H1 (cell line): Measurements from ENCODE around the gene UNC5B. TPM values are rescaled to one million over a fixed set of nuclear protein-coding genes. Genes with fewer than 3 reads are reported as not detected.

Experiments
- CTCF ChIA-PET: fragments of 300-600 bp; sonication (Branson Sonifier 250); formaldehyde crosslinking; loops from one replicate; lab custom pipeline; 2021; ENCODE audit not compliant: partially characterized antibody; lab: Charles Lee
- POLR2A ChIA-PET: fragments of 300-600 bp; sonication (Branson Sonifier 250); formaldehyde crosslinking; loops from one replicate; lab custom pipeline; 2021; ENCODE audit warnings: inconsistent platforms; ENCODE audit not compliant: partially characterized antibody; lab: Charles Lee
- DNase-seq, 2 experiments: peaks; one replicate each; pipeline versions ENCODE4 v3.0.0 to v3.0.0-alpha.2; 2010 to 2022; ENCODE audit warnings: low spot score in 2 of 2, low read depth in 1 of 2, mixed read lengths in 1 of 2
- FAIRE-seq: peaks from 2 replicates; lab custom pipeline; 2011; peaks lifted over from hg19 to GRCh38; lab: Jason Lieb, UNC
- H2AFZ ChIP-seq: 2 replicates; pipeline ENCODE4 v1.8.1; 2012; ENCODE audit warnings: low read length, inconsistent platforms
- H2AK5ac ChIP-seq: 2 replicates; pipeline ENCODE4 v1.6.1; 2013; ENCODE audit warnings: low read depth, low read length
- H2BK120ac ChIP-seq: replicated peaks from 2 replicates; pipeline ENCODE3; 2013; ENCODE audit warnings: low read depth, low read length, inconsistent platforms
- H2BK12ac ChIP-seq: 2 replicates; pipeline ENCODE4 v1.6.1; 2013; ENCODE audit warnings: low read depth, low read length
- H2BK15ac ChIP-seq: 2 replicates; pipeline ENCODE4 v1.6.1; 2013; ENCODE audit warnings: low read length
- H2BK20ac ChIP-seq: 2 replicates; pipeline ENCODE4 v1.6.1; 2013; ENCODE audit warnings: low read length
- H2BK5ac ChIP-seq: 2 replicates; pipeline ENCODE4 v1.6.1; 2013; ENCODE audit warnings: low read depth, low read length
- H3K14ac ChIP-seq: 2 replicates; pipeline ENCODE4 v1.6.1; 2013; ENCODE audit warnings: inconsistent platforms; ENCODE audit not compliant: insufficient read length
- H3K18ac ChIP-seq: 2 replicates; pipeline ENCODE4 v1.6.1; 2013; ENCODE audit warnings: low read length; ENCODE audit errors: extremely low read depth
- H3K23ac ChIP-seq: 2 replicates; pipeline ENCODE4 v1.6.1; 2013; ENCODE audit warnings: inconsistent platforms; ENCODE audit not compliant: insufficient read length
- H3K23me2 ChIP-seq: 2 replicates; pipeline ENCODE4 v1.6.1; 2013; ENCODE audit warnings: low read depth, low read length
- H3K27ac ChIP-seq: 2 replicates; pipeline ENCODE4 v1.6.1; 2011; ENCODE audit warnings: low read depth, low read length, inconsistent platforms
- H3K27me3 ChIP-seq, 4 experiments: replicated peaks in 1 of 4; 1 replicate in 1 of 4; 2 replicates in 3 of 4; pipeline versions ENCODE4 v1.6.1 to v1.8.1; 2011 to 2013; ENCODE audit warnings: low read length in 3 of 4, mild to moderate bottlenecking in 3 of 4, inconsistent platforms in 2 of 4, mixed read lengths in 2 of 4, moderate library complexity in 1 of 4; ENCODE audit not compliant: control insufficient read depth in 3 of 4, insufficient read depth in 3 of 4; ENCODE audit errors: extremely low read depth in 1 of 4
- H3K36me3 ChIP-seq, 4 experiments: 2 replicates each; pipeline versions ENCODE4 v1.6.1 to v1.8.1; 2011 to 2013; ENCODE audit warnings: mild to moderate bottlenecking in 4 of 4, low read length in 3 of 4, moderate library complexity in 2 of 4, control low read depth in 1 of 4, inconsistent platforms in 1 of 4; ENCODE audit not compliant: insufficient read depth in 4 of 4, control insufficient read depth in 2 of 4
- H3K4ac ChIP-seq: replicated peaks from 2 replicates; pipeline ENCODE3; 2013; ENCODE audit warnings: low read length, low read depth, mixed read lengths, inconsistent platforms; ENCODE audit not compliant: insufficient read length
- H3K4me1 ChIP-seq, 4 experiments: replicated peaks in 1 of 4; 1 replicate in 1 of 4; 2 replicates in 3 of 4; pipeline versions ENCODE4 v1.6.1 to v1.8.1; 2011 to 2013; ENCODE audit warnings: low read length in 3 of 4, inconsistent platforms in 2 of 4, mixed read lengths in 1 of 4; ENCODE audit not compliant: insufficient read depth in 4 of 4, control insufficient read depth in 3 of 4
- H3K4me2 ChIP-seq, 2 experiments: 2 replicates each; pipeline versions ENCODE4 v1.6.1 to v1.8.1; 2011 to 2013; ENCODE audit warnings: low read depth in 2 of 2, low read length in 2 of 2, control low read depth in 1 of 2, inconsistent platforms in 1 of 2, mild to moderate bottlenecking in 1 of 2; ENCODE audit not compliant: insufficient read depth in 1 of 2
- H3K4me3 ChIP-seq, 4 experiments: fragments of 200-600, 300-600 bp in 1 of 4; sonication (generic), shearing (Covaris generic), sonication (Bioruptor Twin) in 1 of 4; 2 replicates each; pipeline versions ENCODE4 v1.5.1 to v1.8.1; 2011 to 2016; ENCODE audit warnings: low read length in 4 of 4, low read depth in 3 of 4, control low read depth in 2 of 4, inconsistent platforms in 2 of 4, mild to moderate bottlenecking in 2 of 4, mixed read lengths in 1 of 4, moderate library complexity in 1 of 4; ENCODE audit not compliant: insufficient read depth in 2 of 4; ENCODE audit errors: extremely low read depth in 1 of 4
- H3K56ac ChIP-seq: replicated peaks from 2 replicates; pipeline ENCODE3; 2013; ENCODE audit warnings: low read depth, mild to moderate bottlenecking, mixed read lengths, low read length, inconsistent platforms; ENCODE audit not compliant: insufficient read length
- H3K79me1 ChIP-seq: 2 replicates; pipeline ENCODE4 v1.6.1; 2013; ENCODE audit warnings: low read depth, low read length, control low read depth
- H3K79me2 ChIP-seq, 2 experiments: 2 replicates each; pipeline versions ENCODE4 v1.6.1 to v1.8.1; 2012 to 2013; ENCODE audit warnings: low read length in 2 of 2, mild to moderate bottlenecking in 2 of 2, inconsistent platforms in 1 of 2; ENCODE audit not compliant: insufficient read depth in 2 of 2, control insufficient read depth in 1 of 2
- H3K9ac ChIP-seq, 4 experiments: replicated peaks in 1 of 4; 1 replicate in 1 of 4; 2 replicates in 3 of 4; pipeline versions ENCODE4 v1.6.1 to v1.8.1; 2011 to 2013; ENCODE audit warnings: low read depth in 3 of 4, low read length in 3 of 4, control low read depth in 2 of 4, mild to moderate bottlenecking in 2 of 4, moderate library complexity in 2 of 4, inconsistent platforms in 1 of 4; ENCODE audit errors: extremely low read depth in 1 of 4
- H3K9me3 ChIP-seq, 2 experiments: 2 replicates each; pipeline versions ENCODE4 v1.6.1 to v1.8.1; 2012 to 2013; ENCODE audit warnings: mild to moderate bottlenecking in 2 of 2, moderate library complexity in 2 of 2, control low read depth in 1 of 2, inconsistent platforms in 1 of 2, low read depth in 1 of 2, low read length in 1 of 2, mixed read lengths in 1 of 2; ENCODE audit not compliant: insufficient read depth in 2 of 2
- H4K20me1 ChIP-seq, 2 experiments: replicated peaks in 1 of 2; 2 replicates each; pipeline versions ENCODE3 to v1.8.1; 2011 to 2013; ENCODE audit warnings: inconsistent platforms in 2 of 2, low read length in 2 of 2, mild to moderate bottlenecking in 1 of 2; ENCODE audit not compliant: insufficient read depth in 2 of 2, control insufficient read depth in 1 of 2
- H4K5ac ChIP-seq: 2 replicates; pipeline ENCODE4 v1.6.1; 2013; ENCODE audit warnings: low read length, low read depth, mixed read lengths, inconsistent platforms; ENCODE audit not compliant: insufficient read length
- H4K8ac ChIP-seq: 2 replicates; pipeline ENCODE4 v1.8.0; 2013; ENCODE audit warnings: mild to moderate bottlenecking, moderate library complexity, low read length, inconsistent platforms; ENCODE audit not compliant: insufficient read depth; ENCODE audit errors: extremely low read depth
- H4K91ac ChIP-seq: replicated peaks from 2 replicates; pipeline ENCODE3; 2013; ENCODE audit warnings: low read length, mixed read lengths, inconsistent platforms; ENCODE audit not compliant: insufficient read length
- CEBPB ChIP-seq: IDR thresholded peaks from 2 replicates; pipeline ENCODE4 v1.6.1; 2012; ENCODE audit warnings: low read depth, low read length
- EGR1 ChIP-seq: IDR thresholded peaks from 2 replicates; pipeline ENCODE4 v1.6.1; 2011; ENCODE audit warnings: low read depth, low read length, borderline replicate concordance
- RXRA ChIP-seq: IDR thresholded peaks from 2 replicates; pipeline ENCODE4 v1.6.1; 2011; ENCODE audit warnings: low read depth, mild to moderate bottlenecking, low read length, moderate library complexity; ENCODE audit not compliant: insufficient read depth
- WGBS, 2 experiments: shearing (Covaris generic) in 1 of 2; methylation state at CpG; one replicate each; pipeline versions ENCODE4 v1.1.6 to v1.1.7; 2013 to 2015; ENCODE audit warnings: low lambda C conversion rate in 2 of 2, mixed read lengths in 2 of 2, inconsistent platforms in 1 of 2, low coverage in 1 of 2, missing lambda C conversion rate in 1 of 2; ENCODE audit not compliant: insufficient replicate concordance in 2 of 2, insufficient coverage in 1 of 2, insufficient read length in 1 of 2; ENCODE audit errors: extremely low coverage in 1 of 2, missing lambda C conversion rate in 1 of 2; 5-methylcytosine and 5-hydroxymethylcytosine counted together
- polyA plus RNA-seq, 7 experiments: library from polyadenylated mRNA; depleted of rRNA in 3 of 7; stranded (reverse) in 5 of 7; unstranded in 2 of 7; fragments of >200 nt in 5 of 7; fragments of 200-250 nt in 2 of 7; gene quantifications; 1 replicate in 5 of 7; 2 replicates in 1 of 7; 4 replicates in 1 of 7; pipeline versions ENCODE4 v1.2.1 to v1.2.3, GENCODE V29; 2011 to 2013; ENCODE audit warnings: missing spikeins in 2 of 7, mixed read lengths in 2 of 7
- total RNA-seq: library from RNA; stranded (reverse); fragmentation: NEBNext Ultra II Directional; extraction: Animal tissue kit (Norgen Biotek cat#: 25700); gene quantifications from 2 replicates; pipeline ENCODE4 v1.2.1, GENCODE V29; 2021

UNC5B gene
- total and polyA plus RNA-seq, 2 of the 8 experiments (the other 6 are each of a cell fraction or from before 2014, with no cell fraction given): 27.9 to 31.8 TPM

- H2AFZ ChIP-seq: no peak overlapping the region
- peaks cover 0 to 28% of the 10 kb centered on the region in 2 experiments; a peak in 2 of 4 replicates for H3K79me2 ChIP-seq
- H3K56ac ChIP-seq: no peak overlapping the region
- DNase-seq: no peak
- no peak overlapping the region for H2BK120ac ChIP-seq
- no peak overlapping the region for H4K5ac ChIP-seq
- H3K9me3 ChIP-seq: no peaks in the 10 kb centered on the region
- no peak overlapping the region for H3K9ac ChIP-seq
- peaks cover 17% of the 10 kb centered on the region for H3K79me1 ChIP-seq
- H2BK15ac ChIP-seq: peak overlapping the region; percentile 29; the same call in 1 of the 2 replicates
- 0 out of 2 replicates have a peak overlapping the region, but pooled peaks have one; percentile 97 for H2BK12ac ChIP-seq
- no peak overlapping the region for H3K4ac ChIP-seq
- ChIA-PET CTCF (interaction anchor here (0.7 to 11.1 kb wide), 14 partner anchors 8 to 378 kb away, joined by 3 to 175 read pairs (median 8); partner anchors contain the start of gene UNC5B), POLR2A (interaction anchor here (1.6 kb wide), 1 partner anchor 58 kb away, joined by 4 read pairs; no protein-coding TSS in a partner anchor)
- H3K4me3 ChIP-seq: no peak overlapping the region
- no peaks in the 10 kb centered on the region for H3K27me3 ChIP-seq
- 0 out of 2 replicates have a peak overlapping the region, but pooled peaks have one; percentile 52 for H2BK5ac ChIP-seq
- no peak for FAIRE-seq
- H3K4me1 ChIP-seq: peaks cover 4 to 33% (median 26%) of the 10 kb centered on the region in 4 experiments
- peaks cover 1 to 2% of the 10 kb centered on the region in 2 experiments for H4K20me1 ChIP-seq
- H4K91ac ChIP-seq: peak overlapping the region; percentile 56
- H4K8ac ChIP-seq: no peak overlapping the region; the same call in 1 of the 2 replicates
- no peak overlapping the region for H2BK20ac ChIP-seq
- 82% methylated on average over 14 of the region's 14 CpGs; no CpG with 5 or more reads in 1 of the 2 experiments for WGBS, 2 experiments
- H3K14ac ChIP-seq: no peak overlapping the region
- H3K36me3 ChIP-seq: no peaks in the 10 kb centered on the region; a peak in 1 of 8 replicates
- H2AK5ac ChIP-seq: 0 out of 2 replicates have a peak overlapping the region, but pooled peaks have one; percentile 24
- H3K4me2 ChIP-seq: no peak overlapping the region
- H3K23ac ChIP-seq: no peak overlapping the region
- no peak overlapping the region; the same call in 1 of the 2 replicates for H3K27ac ChIP-seq
- 0 out of 2 replicates have a peak, but pooled peaks cover 2% of the 10 kb centered on the region for H3K23me2 ChIP-seq
- peak overlapping the region; percentile 48; the same call in 1 of the 2 replicates for H3K18ac ChIP-seq
- TF ChIP-seq CEBPB (no peak), EGR1 (no peak), RXRA (no peak)
Measured at GRCh38 chr10:71271662-71272055, 59.3 kb downstream of the UNC5B start.
